ENCODE results near the gene GRK4.

DNA sequence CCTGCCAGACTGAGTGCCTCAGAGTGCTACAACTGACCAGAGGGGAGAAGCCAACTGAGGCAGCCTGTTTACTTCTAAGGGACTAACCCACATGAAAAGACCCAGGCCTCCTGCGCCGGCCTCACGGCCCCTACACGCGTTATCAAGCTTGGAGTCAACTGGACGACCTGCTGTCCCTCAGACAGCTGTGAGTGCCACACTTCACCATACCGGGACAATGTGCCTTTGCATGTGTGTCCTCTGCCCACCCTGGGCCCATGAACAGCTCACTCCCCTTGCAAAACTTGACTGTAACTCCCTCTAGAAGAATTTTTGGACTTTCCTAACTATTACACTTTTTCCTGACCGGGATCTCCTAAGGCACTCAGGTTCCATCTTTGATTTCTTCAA lies 2.0 kb upstream of the GRK4 start:
- TF ChIP-seq, protein P1, sequence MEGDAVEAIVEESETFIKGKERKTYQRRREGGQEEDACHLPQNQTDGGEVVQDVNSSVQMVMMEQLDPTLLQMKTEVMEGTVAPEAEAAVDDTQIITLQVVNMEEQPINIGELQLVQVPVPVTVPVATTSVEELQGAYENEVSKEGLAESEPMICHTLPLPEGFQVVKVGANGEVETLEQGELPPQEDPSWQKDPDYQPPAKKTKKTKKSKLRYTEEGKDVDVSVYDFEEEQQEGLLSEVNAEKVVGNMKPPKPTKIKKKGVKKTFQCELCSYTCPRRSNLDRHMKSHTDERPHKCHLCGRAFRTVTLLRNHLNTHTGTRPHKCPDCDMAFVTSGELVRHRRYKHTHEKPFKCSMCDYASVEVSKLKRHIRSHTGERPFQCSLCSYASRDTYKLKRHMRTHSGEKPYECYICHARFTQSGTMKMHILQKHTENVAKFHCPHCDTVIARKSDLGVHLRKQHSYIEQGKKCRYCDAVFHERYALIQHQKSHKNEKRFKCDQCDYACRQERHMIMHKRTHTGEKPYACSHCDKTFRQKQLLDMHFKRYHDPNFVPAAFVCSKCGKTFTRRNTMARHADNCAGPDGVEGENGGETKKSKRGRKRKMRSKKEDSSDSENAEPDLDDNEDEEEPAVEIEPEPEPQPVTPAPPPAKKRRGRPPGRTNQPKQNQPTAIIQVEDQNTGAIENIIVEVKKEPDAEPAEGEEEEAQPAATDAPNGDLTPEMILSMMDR (IDR thresholded peaks at IDR 0.05; ENCODE audit: control extremely low read depth in 1 of 3, insufficient read depth in 1 of 3, low read depth in 1 of 3, low read length in 3 of 3) = no peak
- no peak for TF ChIP-seq CEBPB (IDR thresholded peaks at IDR 0.05; ENCODE audit: low read depth, low read length)
- no peak for TF ChIP-seq EZH2 (IDR thresholded peaks at IDR 0.05; ENCODE audit: low read depth, low read length, severe bottlenecking)
- TF ChIP-seq, protein P2, sequence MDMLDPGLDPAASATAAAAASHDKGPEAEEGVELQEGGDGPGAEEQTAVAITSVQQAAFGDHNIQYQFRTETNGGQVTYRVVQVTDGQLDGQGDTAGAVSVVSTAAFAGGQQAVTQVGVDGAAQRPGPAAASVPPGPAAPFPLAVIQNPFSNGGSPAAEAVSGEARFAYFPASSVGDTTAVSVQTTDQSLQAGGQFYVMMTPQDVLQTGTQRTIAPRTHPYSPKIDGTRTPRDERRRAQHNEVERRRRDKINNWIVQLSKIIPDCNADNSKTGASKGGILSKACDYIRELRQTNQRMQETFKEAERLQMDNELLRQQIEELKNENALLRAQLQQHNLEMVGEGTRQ (IDR thresholded peaks at IDR 0.05; ENCODE audit: low read length) = no peak
- no peak for TF ChIP-seq TAF7 (optimal IDR thresholded peaks at IDR 0.05; ENCODE audit: borderline replicate concordance, low read depth, low read length)
- no peak for TF ChIP-seq JUN (IDR thresholded peaks at IDR 0.05; ENCODE audit: low read depth, low read length)
- no peak for TF ChIP-seq ZNF274 (IDR thresholded peaks at IDR 0.05; ENCODE audit: borderline replicate concordance, extremely low read depth, low read length)
- TF ChIP-seq POLR2A (IDR thresholded peaks at IDR 0.05; ENCODE audit: control extremely low read depth in 1 of 2, low read depth in 2 of 2, low read length in 2 of 2) = no peak
- TF ChIP-seq CHD2 (IDR thresholded peaks at IDR 0.05; ENCODE audit: low read length) = no peak
- no peak for TF ChIP-seq SP2 (IDR thresholded peaks at IDR 0.05; ENCODE audit: low read length)
- no peak for TF ChIP-seq ASH2L (IDR thresholded peaks at IDR 0.05; ENCODE audit: low read length)
- TF ChIP-seq POLR2AphosphoS5 (IDR thresholded peaks at IDR 0.05; ENCODE audit: low read depth, low read length) = no peak
- no peak for TF ChIP-seq YY1 (IDR thresholded peaks at IDR 0.05; ENCODE audit: low read depth, low read length)
